Endometrial microvascular endothelial cells (primary cell): ENCODE data around the gene TSPAN10. TPM values are rescaled to one million over a fixed set of nuclear protein-coding genes. Genes with fewer than 3 reads are reported as not detected.

Source experiments
- in situ Hi-C: cut with HindIII; loops from 2 replicates; pipeline ENCODE4 v1.10.0; 2017; ENCODE audit warnings: low sequenced_read_pairs, low pct_unique_long_range_greater_than_20kb; ENCODE audit errors: inconsistent ontology term
- total RNA-seq: library from RNA; depleted of rRNA; stranded (reverse); fragments of >200 nt; gene quantifications from one replicate; pipeline ENCODE4 v1.2.3, GENCODE V29; 2015; ENCODE audit errors: inconsistent ontology term

TSPAN10 gene
- total RNA-seq, 1 donor from 2014 or later, result not detected

GRCh38 chr17:81682565-81683207 is 45.7 kb downstream of the TSPAN10 start:
- in situ Hi-C loops, result no loop called here

- in situ Hi-C loops, result no loop called here
These were observed 46.2 kb downstream of the TSPAN10 start for GRCh38 chr17:81683208-81683583.

GRCh38 chr17:81683584-81684441 is 46.8 kb downstream of the TSPAN10 start, which contains the start of the genes ARL16 and HGS:
ARL16 (minus strand) TSS chr17:81683797; CDS start chr17:81683753, 44 bp downstream.
HGS (plus strand) TSS chr17:81684011; CDS start chr17:81684067, 56 bp downstream.
- in situ Hi-C loops, result no loop called here

GRCh38 chr17:81684442-81684911 is 47.5 kb downstream of the TSPAN10 start:
- in situ Hi-C loops, result no loop called here

- in situ Hi-C loops, result no loop called here
These were observed 48.1 kb downstream of the TSPAN10 start for GRCh38 chr17:81685108-81685507.

GRCh38 chr17:81686614-81687013 is 49.6 kb downstream of the TSPAN10 start:
- in situ Hi-C loops, result no loop called here

GRCh38 chr17:81687770-81688541 is 51.0 kb downstream of the TSPAN10 start:
- in situ Hi-C loops, result no loop called here

- in situ Hi-C loops, result no loop called here
These were observed 51.6 kb downstream of the TSPAN10 start for GRCh38 chr17:81688616-81689015.

GRCh38 chr17:81690066-81690465 is 53.1 kb downstream of the TSPAN10 start:
- in situ Hi-C loops, result no loop called here

- in situ Hi-C loops, result no loop called here
These were observed 53.6 kb downstream of the TSPAN10 start for GRCh38 chr17:81690549-81690948.

- in situ Hi-C loops, result no loop called here
These were observed 54.2 kb downstream of the TSPAN10 start for GRCh38 chr17:81691196-81691595.

GRCh38 chr17:81691608-81692007 is 54.6 kb downstream of the TSPAN10 start:
- in situ Hi-C loops, result no loop called here

- in situ Hi-C loops, result no loop called here
These were observed 56.7 kb downstream of the TSPAN10 start for GRCh38 chr17:81693509-81694210.

- in situ Hi-C loops, result no loop called here
These were observed 57.8 kb downstream of the TSPAN10 start for GRCh38 chr17:81694810-81695209.

GRCh38 chr17:81695211-81695610 is 58.2 kb downstream of the TSPAN10 start:
- in situ Hi-C loops, result no loop called here

GRCh38 chr17:81695801-81696200 is 58.8 kb downstream of the TSPAN10 start:
- in situ Hi-C loops, result no loop called here

- in situ Hi-C loops, result no loop called here
These were observed 59.4 kb downstream of the TSPAN10 start for GRCh38 chr17:81696218-81696941.
